Endothelial cell of umbilical vein (primary cell): ENCODE results near the gene STIMATE. TPM values are rescaled to one million over a fixed set of nuclear protein-coding genes. Genes with fewer than 3 reads are reported as not detected.

ENCODE experiments used
- BruUV-seq: library from RNA; stranded (reverse); fragments of 400-500 nt; replicated peaks from 2 replicates; lab custom pipeline; 2021; lab: Mats Ljungman, UMichigan
- CTCF ChIA-PET: fragments of 300-600, 350-600 bp; sonication (Branson Sonifier 250); formaldehyde crosslinking; loops from one replicate; lab custom pipeline; 2021; ENCODE audit warnings: antibody characterized with exemption, inconsistent platforms; lab: Charles Lee
- POLR2A ChIA-PET: fragments of 300-600, 350-600 bp; sonication (Branson Sonifier 250); formaldehyde crosslinking; loops from one replicate; lab custom pipeline; 2021; ENCODE audit warnings: antibody characterized with exemption, inconsistent platforms; lab: Charles Lee
- DNase-seq: peaks from one replicate; pipeline ENCODE4 v3.0.0-alpha.2; 2011; ENCODE audit warnings: low read depth, low spot score
- FAIRE-seq: peaks from 2 replicates; lab custom pipeline; 2011; peaks lifted over from hg19 to GRCh38; lab: Jason Lieb, UNC
- H2AFZ ChIP-seq: 2 replicates; pipeline ENCODE4 v1.6.0; 2012; ENCODE audit warnings: low read depth, low read length, control low read depth, inconsistent platforms
- H3K27ac ChIP-seq: 2 replicates; pipeline ENCODE4 v1.5.1; 2011; ENCODE audit warnings: low read depth, mild to moderate bottlenecking, control low read depth, low read length, moderate library complexity; ENCODE audit not compliant: insufficient read depth
- H3K27me3 ChIP-seq, 2 experiments: 2 replicates each; pipeline versions ENCODE4 v1.6.0 to v1.6.1; 2011; ENCODE audit warnings: low read length in 2 of 2, mixed read lengths in 1 of 2; ENCODE audit not compliant: control insufficient read depth in 2 of 2, insufficient read depth in 2 of 2
- H3K36me3 ChIP-seq, 2 experiments: 2 replicates in 1 of 2; 3 replicates in 1 of 2; pipeline ENCODE4 v1.5.1; 2011; ENCODE audit warnings: low read length in 2 of 2, mild to moderate bottlenecking in 1 of 2, moderate library complexity in 1 of 2; ENCODE audit not compliant: control insufficient read depth in 2 of 2, insufficient read depth in 2 of 2; ENCODE audit errors: extremely low read depth in 1 of 2
- H3K4me1 ChIP-seq: 3 replicates; pipeline ENCODE4 v1.5.1; 2011; ENCODE audit warnings: mild to moderate bottlenecking, low read length; ENCODE audit not compliant: control insufficient read depth, insufficient read depth; ENCODE audit errors: extremely low read depth
- H3K4me2 ChIP-seq: 2 replicates; pipeline ENCODE4 v1.6.1; 2011; ENCODE audit warnings: low read length, control low read depth, mixed read lengths; ENCODE audit not compliant: insufficient read depth
- H3K4me3 ChIP-seq, 3 experiments: fragments of 200-600 bp in 1 of 3; sonication (generic), shearing (Covaris generic) in 1 of 3; replicated peaks in 1 of 3; 2 replicates each; pipeline ENCODE4 v1.5.1; 2011 to 2016; ENCODE audit warnings: control low read depth in 3 of 3, low read length in 3 of 3, mild to moderate bottlenecking in 2 of 3, inconsistent platforms in 1 of 3, low read depth in 1 of 3, moderate library complexity in 1 of 3; ENCODE audit not compliant: insufficient read depth in 1 of 3
- H3K79me2 ChIP-seq: 2 replicates; pipeline ENCODE4 v1.6.0; 2012; ENCODE audit warnings: low read length, inconsistent platforms; ENCODE audit not compliant: control insufficient read depth, insufficient read depth
- H3K9ac ChIP-seq: replicated peaks from 2 replicates; pipeline ENCODE3; 2011; ENCODE audit warnings: low read length, control low read depth; ENCODE audit not compliant: insufficient read depth; ENCODE audit errors: extremely low read depth
- H3K9me1 ChIP-seq: replicated peaks from 3 replicates; pipeline ENCODE4 v1.6.0; 2011; ENCODE audit warnings: mild to moderate bottlenecking, low read length; ENCODE audit not compliant: control insufficient read depth, insufficient read depth; ENCODE audit errors: extremely low read depth
- H3K9me3 ChIP-seq: replicated peaks from 2 replicates; pipeline ENCODE4 v1.5.1; 2012; ENCODE audit warnings: low read length, inconsistent platforms; ENCODE audit not compliant: control insufficient read depth, insufficient read depth
- H4K20me1 ChIP-seq: replicated peaks from 2 replicates; pipeline ENCODE3; 2011; ENCODE audit warnings: mild to moderate bottlenecking, low read length; ENCODE audit not compliant: control insufficient read depth, insufficient read depth; ENCODE audit errors: extremely low read depth
- EZH2 ChIP-seq: IDR thresholded peaks from 2 replicates; pipeline ENCODE4 v1.6.1; 2012; ENCODE audit warnings: borderline replicate concordance, low read depth, mild to moderate bottlenecking, moderate library complexity, low read length, inconsistent platforms; ENCODE audit not compliant: severe bottlenecking
- FOS ChIP-seq: IDR thresholded peaks from 2 replicates; pipeline ENCODE4 v1.6.1; 2011; ENCODE audit warnings: mild to moderate bottlenecking, low read length, moderate library complexity, borderline replicate concordance; ENCODE audit not compliant: insufficient read depth
- GATA2 ChIP-seq: IDR thresholded peaks from 2 replicates; pipeline ENCODE4 v1.7.0; 2011; ENCODE audit warnings: low read depth, mild to moderate bottlenecking, moderate library complexity, mixed read lengths, low read length; ENCODE audit not compliant: insufficient read length, insufficient read depth
- JUN ChIP-seq: IDR thresholded peaks from 2 replicates; pipeline ENCODE4 v1.6.1; 2011; ENCODE audit warnings: borderline replicate concordance, low read depth; ENCODE audit not compliant: insufficient read length, insufficient read depth
- MYC ChIP-seq: IDR thresholded peaks from one replicate; pipeline ENCODE4 v1.6.1; 2011; ENCODE audit warnings: mild to moderate bottlenecking, low read depth, low read length
- POLR2A ChIP-seq: IDR thresholded peaks from 2 replicates; pipeline ENCODE4 v1.6.1; 2012; ENCODE audit warnings: low read depth, mild to moderate bottlenecking, control low read depth, low read length
- POLR2AphosphoS5 ChIP-seq: IDR thresholded peaks from 2 replicates; pipeline ENCODE4 v1.6.1; 2012; ENCODE audit warnings: low read depth, mild to moderate bottlenecking, control low read depth, low read length, moderate library complexity; ENCODE audit not compliant: insufficient read depth
- dilution Hi-C: fragments of 300-500 bp; cut with MboI; formaldehyde crosslinking; loops from one replicate; pipeline ENCODE4 v1.15.0; 2019; ENCODE audit warnings: low sequenced_read_pairs; ENCODE audit not compliant: extremely low pct_ligation_motif_present
- intact Hi-C: fragments of 100-400 bp; cut with micrococcal nuclease; formaldehyde crosslinking; loops from one replicate; pipeline ENCODE4 v1.10.0; 2022
- polyA plus RNA-seq, 4 experiments: library from polyadenylated mRNA; depleted of rRNA in 3 of 4; stranded (reverse) in 3 of 4; unstranded in 1 of 4; fragments of >200 nt; gene quantifications; 2 replicates each; pipeline versions ENCODE4 v1.2.1 to v1.2.3, GENCODE V29; 2011 to 2012; ENCODE audit warnings: missing spikeins in 1 of 4
- total RNA-seq: library from RNA; stranded (reverse); gene quantifications from 2 replicates; pipeline ENCODE4 v1.2.3, GENCODE V29; 2021
- TF ChIP-seq, protein P1 (sequence below): IDR thresholded peaks from 2 replicates; pipeline ENCODE4 v1.6.1; 2011; ENCODE audit not compliant: insufficient read depth, insufficient read length
- TF ChIP-seq, protein P2 (sequence below), 2 donors: IDR thresholded peaks; 1 replicate in 1 of 2; 2 replicates in 1 of 2; pipeline ENCODE4 v1.5.1; 2011; ENCODE audit warnings: low read length in 2 of 2, mild to moderate bottlenecking in 2 of 2, moderate library complexity in 2 of 2, control low read depth in 1 of 2, inconsistent platforms in 1 of 2, low read depth in 1 of 2; ENCODE audit not compliant: insufficient read depth in 1 of 2; ENCODE audit errors: extremely low read depth in 1 of 2

The STIMATE gene
- total and polyA plus RNA-seq, 2 donors (not counting 3 experiments of a cell fraction or from before 2014, with no cell fraction given) = 18.2 to 24.0 TPM

DNA sequence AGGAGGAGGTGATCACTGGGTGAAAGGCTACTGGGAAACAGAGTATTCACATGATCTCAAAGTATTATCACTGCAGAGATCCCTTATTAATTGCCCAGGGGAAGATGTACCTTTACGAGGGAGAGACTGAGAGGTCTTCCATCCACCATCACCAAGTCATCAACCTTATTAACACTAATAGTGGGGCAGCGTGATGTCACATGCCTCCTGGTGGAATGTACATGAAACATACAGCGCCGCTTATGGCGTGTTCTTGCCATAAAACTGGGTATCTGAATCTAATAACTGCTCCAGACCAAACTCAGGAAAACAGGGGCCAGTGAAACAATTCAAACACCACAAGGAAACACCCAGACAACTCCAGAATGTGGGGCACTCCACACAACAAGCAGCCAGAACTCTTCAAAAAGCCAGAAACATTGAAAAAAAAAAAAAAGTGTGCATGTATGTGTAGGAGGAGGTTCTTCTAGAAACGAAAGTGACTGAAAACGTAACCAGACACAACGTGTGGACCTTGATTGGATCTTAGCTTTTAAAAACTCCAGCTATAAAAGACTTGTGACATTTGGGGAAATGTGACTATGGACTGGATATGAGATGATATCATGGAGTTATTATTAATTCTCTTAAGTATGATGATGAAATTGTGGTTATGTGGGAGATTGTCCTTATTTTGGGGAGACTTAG lies 4.6 kb downstream of the STIMATE start:
- H3K4me3 ChIP-seq = no peak overlapping the region
- no peaks in the 10 kb centered on the region for H3K36me3 ChIP-seq
- CTCF ChIA-PET = interaction anchor here (0.9 to 2.2 kb wide), 5 partner anchors 9 to 48 kb away, joined by 3 to 8 read pairs (median 3); no protein-coding TSS in a partner anchor
- no peaks in the 10 kb centered on the region for H3K9me3 ChIP-seq
- H3K9me1 ChIP-seq = no peaks in the 10 kb centered on the region
- TF ChIP-seq EZH2 (no peak), GATA2 (no peak), JUN (no peak), POLR2A (no peak), POLR2AphosphoS5 (no peak), FOS (no peak), MYC (no peak)
- TF ChIP-seq, protein P1, sequence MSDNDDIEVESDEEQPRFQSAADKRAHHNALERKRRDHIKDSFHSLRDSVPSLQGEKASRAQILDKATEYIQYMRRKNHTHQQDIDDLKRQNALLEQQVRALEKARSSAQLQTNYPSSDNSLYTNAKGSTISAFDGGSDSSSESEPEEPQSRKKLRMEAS = no peak
- TF ChIP-seq, protein P2, sequence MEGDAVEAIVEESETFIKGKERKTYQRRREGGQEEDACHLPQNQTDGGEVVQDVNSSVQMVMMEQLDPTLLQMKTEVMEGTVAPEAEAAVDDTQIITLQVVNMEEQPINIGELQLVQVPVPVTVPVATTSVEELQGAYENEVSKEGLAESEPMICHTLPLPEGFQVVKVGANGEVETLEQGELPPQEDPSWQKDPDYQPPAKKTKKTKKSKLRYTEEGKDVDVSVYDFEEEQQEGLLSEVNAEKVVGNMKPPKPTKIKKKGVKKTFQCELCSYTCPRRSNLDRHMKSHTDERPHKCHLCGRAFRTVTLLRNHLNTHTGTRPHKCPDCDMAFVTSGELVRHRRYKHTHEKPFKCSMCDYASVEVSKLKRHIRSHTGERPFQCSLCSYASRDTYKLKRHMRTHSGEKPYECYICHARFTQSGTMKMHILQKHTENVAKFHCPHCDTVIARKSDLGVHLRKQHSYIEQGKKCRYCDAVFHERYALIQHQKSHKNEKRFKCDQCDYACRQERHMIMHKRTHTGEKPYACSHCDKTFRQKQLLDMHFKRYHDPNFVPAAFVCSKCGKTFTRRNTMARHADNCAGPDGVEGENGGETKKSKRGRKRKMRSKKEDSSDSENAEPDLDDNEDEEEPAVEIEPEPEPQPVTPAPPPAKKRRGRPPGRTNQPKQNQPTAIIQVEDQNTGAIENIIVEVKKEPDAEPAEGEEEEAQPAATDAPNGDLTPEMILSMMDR (IDR thresholded peaks at IDR 0.05; ENCODE audit: extremely low read depth in 1 of 2, insufficient read depth in 1 of 2, low read depth in 1 of 2, low read length in 2 of 2) = no peak
- POLR2A ChIA-PET = no interaction called here
- H3K4me2 ChIP-seq = no peak overlapping the region
- DNase-seq (no peak), FAIRE-seq (no peak)
- no peak overlapping the region for H3K27ac ChIP-seq
- no TSS peak for BruUV-seq
- H3K27me3 ChIP-seq = no peaks in the 10 kb centered on the region
- dilution Hi-C loops = no loop called here
- H4K20me1 ChIP-seq = no peaks in the 10 kb centered on the region
- H3K9ac ChIP-seq = no peak overlapping the region
- H2AFZ ChIP-seq = no peak overlapping the region
- H3K79me2 ChIP-seq = peaks cover 2% of the 10 kb centered on the region
- intact Hi-C loops = no loop called here
- peaks cover 11% of the 10 kb centered on the region for H3K4me1 ChIP-seq
